ENCODE measurements around the gene PEX11B. TPM values are rescaled to one million over a fixed set of nuclear protein-coding genes. Genes with fewer than 3 reads are reported as not detected.
"Not testable (repeated sequence)": the region's sequence is repeated elsewhere in the genome, so short reads cannot be mapped to it uniquely, and the experiment has no call there.

The PEX11B gene
- total RNA-seq, 6 experiments from 2014 or later, result 12.3 to 23.0 (median 15.2) TPM

- Histone ChIP-seq H3K27ac (peak overlapping the region; percentile 88 to 89 (median 88)), H3K9me3 (no peaks in the 10 kb centered on the region), H3K4me3 (peak overlapping the region; percentile 68 to 83 (median 77)), H3K4me1 (peaks cover 0 to 10% (median 4%) of the 10 kb centered on the region in 4 donors), H3K27me3 (no peaks in the 10 kb centered on the region), H3K36me3 (peaks cover 0 to 10% (median 0%) of the 10 kb centered on the region in 4 donors)
- TF ChIP-seq CTCF (IDR thresholded peaks at IDR 0.05) (no peak), POLR2A (IDR thresholded peaks at IDR 0.05) (no peak)
- intact Hi-C loops (cut with DNase I), result no loop called here
- 51% methylated on average over 16 of the region's 20 CpGs for WGBS (ENCODE audit: insufficient coverage, low coverage, low lambda C conversion rate, missing lambda C conversion rate)
- no peak for DNase-seq
- no peak for ATAC-seq
Observed at GRCh38 chr1:145927916-145928643, 9.6 kb upstream of the PEX11B start.

- intact Hi-C loops (cut with DNase I), result no loop called here
Observed at GRCh38 chr1:145927063-145927886, 8.8 kb upstream of the PEX11B start, which contains the start of gene RBM8A. Gene RBM8A, minus strand, starts transcription at chr1:145927484. Its CDS starts 58 bp downstream, at chr1:145927426.

GRCh38 chr1:145926686-145927062, 8.2 kb upstream of the PEX11B start:
- no peaks in the 10 kb centered on the region for H3K9me3 ChIP-seq
- H3K27ac ChIP-seq, result peak overlapping the region; percentile 88 to 89 (median 88)
- intact Hi-C loops (cut with DNase I), result no loop called here
- WGBS (ENCODE audit: insufficient coverage, low coverage, low lambda C conversion rate, missing lambda C conversion rate), result 8% methylated on average over 18 of the region's 19 CpGs
- peaks cover 0 to 10% (median 4%) of the 10 kb centered on the region in 4 donors for H3K4me1 ChIP-seq
- peak overlapping the region; percentile 68 to 83 (median 77) for H3K4me3 ChIP-seq
- no peaks in the 10 kb centered on the region for H3K27me3 ChIP-seq
- H3K36me3 ChIP-seq, result peaks cover 0 to 10% (median 0%) of the 10 kb centered on the region in 4 donors
- DNase-seq (no peak), ATAC-seq (peak in 2 of 4 donors; percentile 0 to 2)
- TF ChIP-seq POLR2A (IDR thresholded peaks at IDR 0.05), result no peak
- TF ChIP-seq CTCF (IDR thresholded peaks at IDR 0.05), result no peak

More at GRCh38 chr1:145927063-145927886, 8.8 kb upstream of the PEX11B start, which contains the start of gene RBM8A:
- H3K27me3 ChIP-seq, result no peaks in the 10 kb centered on the region
- H3K4me1 ChIP-seq, result peaks cover 0 to 10% (median 4%) of the 10 kb centered on the region in 4 donors
- H3K9me3 ChIP-seq, result no peaks in the 10 kb centered on the region
- peak within 1 kb of the TSS; percentile 88 to 89 (median 88) for H3K27ac ChIP-seq
- ATAC-seq, result peak; percentile 98 to 99 (median 99)
- peaks cover 0 to 10% (median 0%) of the 10 kb centered on the region in 4 donors for H3K36me3 ChIP-seq
- H3K4me3 ChIP-seq, result peak within 1 kb of the TSS; percentile 68 to 83 (median 77)
- TF ChIP-seq CTCF (IDR thresholded peaks at IDR 0.05) (peak; percentile 51 to 69 (median 68)), POLR2A (IDR thresholded peaks at IDR 0.05) (peak; percentile 96)
- WGBS (ENCODE audit: insufficient coverage, low coverage, low lambda C conversion rate, missing lambda C conversion rate), result under 1% methylated on average over 39 of the region's 41 CpGs
- peak; percentile 88 to 96 (median 92) for DNase-seq

GRCh38 chr1:145922266-145922665, 3.7 kb upstream of the PEX11B start:
- H3K36me3 ChIP-seq, result peaks cover 0 to 10% (median 0%) of the 10 kb centered on the region in 4 donors
- no peaks in the 10 kb centered on the region for H3K27me3 ChIP-seq
- TF ChIP-seq CTCF (IDR thresholded peaks at IDR 0.05) (no peak), POLR2A (IDR thresholded peaks at IDR 0.05) (no peak)
- H3K4me3 ChIP-seq, result no peak overlapping the region
- H3K9me3 ChIP-seq, result no peaks in the 10 kb centered on the region
- no peak for DNase-seq
- no peak overlapping the region for H3K27ac ChIP-seq
- WGBS (ENCODE audit: insufficient coverage, low coverage, low lambda C conversion rate, missing lambda C conversion rate), result 67% methylated on average over 2 of the region's 2 CpGs
- peaks cover 0 to 22% (median 8%) of the 10 kb centered on the region in 4 donors for H3K4me1 ChIP-seq
- intact Hi-C loops (cut with DNase I), result no loop called here
- ATAC-seq, result no peak

GRCh38 chr1:145920297-145920696, 1.8 kb upstream of the PEX11B start:
- H3K9me3 ChIP-seq; DNase-seq; H3K4me3 ChIP-seq; ATAC-seq; H3K27ac ChIP-seq; H3K27me3 ChIP-seq; intact Hi-C loops (cut with DNase I): not testable (repeated sequence)
- Histone ChIP-seq H3K4me1 (peaks cover 0 to 15% (median 6%) of the 10 kb centered on the region in 4 donors), H3K36me3 (peaks cover 0 to 17% (median 7%) of the 10 kb centered on the region in 4 donors)
- 92% methylated on average over 3 of the region's 4 CpGs for WGBS (ENCODE audit: insufficient coverage, low coverage, low lambda C conversion rate, missing lambda C conversion rate)

Measured in right lobe of liver (tissue), 6 donors.